ENCODE measurements around the gene CORO2B.

CORO2B gene

DNA sequence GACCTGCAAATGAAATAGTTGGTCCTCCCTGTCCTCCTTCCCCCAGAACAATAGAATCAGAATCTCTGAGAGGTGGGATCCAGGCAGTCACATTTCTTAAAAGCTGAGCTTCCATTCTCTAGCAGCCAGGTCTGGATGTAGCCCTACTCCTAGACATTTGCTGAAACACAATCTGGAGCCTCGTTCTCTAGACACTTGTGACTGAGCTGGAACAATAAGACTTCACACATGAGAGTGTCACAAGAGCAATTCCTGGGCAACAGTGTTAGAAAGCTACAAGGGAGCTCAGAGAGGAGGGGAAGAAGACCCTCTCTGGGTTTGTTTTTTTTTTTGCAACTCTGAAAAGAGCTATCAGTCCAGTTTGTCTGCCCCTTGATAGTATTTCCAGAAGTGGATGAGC lies 14.5 kb downstream of the CORO2B start:
- DNase-seq (ENCODE audit: low spot score), result no peak
- in situ Hi-C loops (cut with MboI; ENCODE audit: low sequenced_read_pairs, unreplicated experiment), result no loop called here
- TF ChIP-seq, protein P1, sequence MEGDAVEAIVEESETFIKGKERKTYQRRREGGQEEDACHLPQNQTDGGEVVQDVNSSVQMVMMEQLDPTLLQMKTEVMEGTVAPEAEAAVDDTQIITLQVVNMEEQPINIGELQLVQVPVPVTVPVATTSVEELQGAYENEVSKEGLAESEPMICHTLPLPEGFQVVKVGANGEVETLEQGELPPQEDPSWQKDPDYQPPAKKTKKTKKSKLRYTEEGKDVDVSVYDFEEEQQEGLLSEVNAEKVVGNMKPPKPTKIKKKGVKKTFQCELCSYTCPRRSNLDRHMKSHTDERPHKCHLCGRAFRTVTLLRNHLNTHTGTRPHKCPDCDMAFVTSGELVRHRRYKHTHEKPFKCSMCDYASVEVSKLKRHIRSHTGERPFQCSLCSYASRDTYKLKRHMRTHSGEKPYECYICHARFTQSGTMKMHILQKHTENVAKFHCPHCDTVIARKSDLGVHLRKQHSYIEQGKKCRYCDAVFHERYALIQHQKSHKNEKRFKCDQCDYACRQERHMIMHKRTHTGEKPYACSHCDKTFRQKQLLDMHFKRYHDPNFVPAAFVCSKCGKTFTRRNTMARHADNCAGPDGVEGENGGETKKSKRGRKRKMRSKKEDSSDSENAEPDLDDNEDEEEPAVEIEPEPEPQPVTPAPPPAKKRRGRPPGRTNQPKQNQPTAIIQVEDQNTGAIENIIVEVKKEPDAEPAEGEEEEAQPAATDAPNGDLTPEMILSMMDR (IDR thresholded peaks at IDR 0.05; ENCODE audit: borderline replicate concordance, control extremely low read depth, extremely low read depth, insufficient read depth, missing control alignments), result no peak

DNA sequence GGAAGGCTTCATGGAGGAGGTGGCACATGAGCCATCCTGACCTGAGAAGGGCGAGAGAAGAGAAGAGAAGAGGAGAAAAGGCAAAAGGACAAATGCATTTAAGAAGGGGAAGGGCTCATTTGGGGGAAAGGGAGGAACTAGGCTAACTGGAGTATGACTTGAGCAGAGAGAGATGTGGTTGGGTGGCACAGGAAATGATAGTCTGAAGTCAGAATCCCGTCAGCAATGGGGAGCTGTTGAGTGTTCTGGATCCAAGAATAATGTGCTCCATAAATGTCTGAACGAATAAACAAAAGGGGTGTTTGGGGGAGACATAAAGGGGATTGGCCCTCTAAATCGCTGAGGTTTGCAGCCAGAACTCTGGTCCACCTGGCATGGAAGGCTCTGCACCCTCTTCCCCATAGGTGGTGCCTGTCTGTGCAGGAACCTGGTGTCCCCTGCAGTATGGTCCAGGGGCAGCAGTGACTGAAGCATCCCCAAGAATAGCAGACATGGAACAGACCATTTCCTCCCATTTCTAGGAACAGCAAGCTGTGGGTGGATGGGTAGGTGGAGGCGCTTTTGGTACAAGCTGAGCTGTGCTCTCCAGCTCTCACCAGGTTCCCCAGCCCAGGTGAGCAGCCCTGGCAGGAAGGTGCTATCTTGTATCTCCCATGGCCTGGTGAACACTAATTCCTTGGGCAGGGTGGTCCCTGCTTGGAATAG lies 15.2 kb downstream of the CORO2B start:
- TF ChIP-seq, protein P1 (IDR thresholded peaks at IDR 0.05; ENCODE audit: borderline replicate concordance, control extremely low read depth, extremely low read depth, insufficient read depth, missing control alignments), result no peak
- in situ Hi-C loops (cut with MboI; ENCODE audit: low sequenced_read_pairs, unreplicated experiment), result no loop called here
- no peak for DNase-seq (ENCODE audit: low spot score)

DNA sequence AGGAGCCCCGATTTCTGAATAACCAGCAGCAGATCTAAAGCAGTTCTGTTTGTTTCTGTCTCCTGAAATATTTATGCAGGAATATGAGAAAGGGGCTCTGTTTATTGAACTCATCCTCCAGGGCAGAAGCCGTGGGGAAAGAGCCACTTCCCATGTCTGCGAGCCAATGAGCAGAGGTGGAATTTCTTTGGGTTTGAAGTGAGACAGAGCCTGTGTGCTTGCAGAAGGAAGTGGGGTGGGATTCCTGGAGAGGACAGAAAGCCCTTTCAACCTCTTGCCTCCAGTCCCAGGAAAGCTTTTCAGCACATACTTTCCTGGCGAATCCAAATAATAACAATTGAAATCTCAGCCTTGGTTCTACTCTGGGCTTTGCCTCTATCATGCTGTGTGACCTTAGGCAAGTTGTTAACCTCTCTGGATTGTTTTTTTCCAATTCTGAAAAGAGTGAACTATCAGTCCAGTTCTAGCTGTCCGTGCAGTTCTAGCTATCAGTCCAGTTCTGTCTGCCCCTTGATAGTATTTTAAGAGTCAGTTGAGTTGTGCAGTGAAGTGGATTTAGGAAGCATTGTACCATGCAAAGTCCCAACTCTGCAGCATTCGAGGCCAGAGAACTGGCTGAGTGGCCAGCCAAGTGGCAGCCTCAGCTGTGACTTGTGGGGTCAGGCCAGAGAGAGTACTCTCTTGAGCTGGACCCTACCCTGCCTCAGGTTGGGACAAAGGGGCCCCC lies 15.9 kb downstream of the CORO2B start:
- in situ Hi-C loops (cut with MboI; ENCODE audit: low sequenced_read_pairs, unreplicated experiment), result no loop called here
- DNase-seq (ENCODE audit: low spot score), result no peak
- TF ChIP-seq, protein P1 (IDR thresholded peaks at IDR 0.05; ENCODE audit: borderline replicate concordance, control extremely low read depth, extremely low read depth, insufficient read depth, missing control alignments), result no peak

DNA sequence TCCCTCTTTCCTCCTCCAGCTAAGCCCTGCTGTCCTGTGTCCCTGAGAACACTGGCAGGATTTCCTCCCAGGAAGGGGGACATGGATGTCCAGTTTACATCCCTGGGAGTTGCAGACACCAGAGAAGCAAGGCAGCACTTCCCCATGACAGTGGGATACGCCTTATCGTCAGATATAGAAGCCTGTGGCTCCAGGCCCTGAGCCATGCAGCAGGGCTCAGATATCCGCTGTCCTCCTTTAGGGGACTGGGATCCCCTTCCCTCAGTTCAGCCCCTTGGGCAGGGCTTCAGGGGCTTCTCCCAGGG lies 16.4 kb downstream of the CORO2B start:
- DNase-seq (ENCODE audit: low spot score), result no peak
- in situ Hi-C loops (cut with MboI; ENCODE audit: low sequenced_read_pairs, unreplicated experiment), result no loop called here
- TF ChIP-seq, protein P1 (IDR thresholded peaks at IDR 0.05; ENCODE audit: borderline replicate concordance, control extremely low read depth, extremely low read depth, insufficient read depth, missing control alignments), result no peak

DNA sequence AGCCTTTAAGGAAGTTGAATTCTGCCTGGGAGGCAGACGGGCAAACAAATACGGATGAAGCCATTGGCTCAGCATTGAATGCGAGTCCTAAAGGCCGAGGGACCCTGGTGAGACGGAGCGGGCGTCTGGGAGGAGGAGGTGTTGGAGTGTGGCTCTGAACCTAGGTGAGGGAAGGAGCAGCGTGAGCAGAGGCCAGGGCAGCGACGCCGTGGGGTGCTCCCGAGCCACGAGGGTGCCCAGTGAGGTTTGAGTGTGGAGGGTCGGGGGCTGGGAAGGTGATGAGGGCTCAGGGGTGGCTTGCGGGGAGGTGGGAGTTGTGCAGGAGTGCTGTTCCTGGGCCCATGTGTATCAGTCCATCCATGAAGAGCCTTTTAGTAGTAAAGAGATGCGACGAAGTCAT lies 17.0 kb downstream of the CORO2B start:
- TF ChIP-seq, protein P1 (IDR thresholded peaks at IDR 0.05; ENCODE audit: borderline replicate concordance, control extremely low read depth, extremely low read depth, insufficient read depth, missing control alignments), result no peak
- in situ Hi-C loops (cut with MboI; ENCODE audit: low sequenced_read_pairs, unreplicated experiment), result no loop called here
- no peak for DNase-seq (ENCODE audit: low spot score)

DNA sequence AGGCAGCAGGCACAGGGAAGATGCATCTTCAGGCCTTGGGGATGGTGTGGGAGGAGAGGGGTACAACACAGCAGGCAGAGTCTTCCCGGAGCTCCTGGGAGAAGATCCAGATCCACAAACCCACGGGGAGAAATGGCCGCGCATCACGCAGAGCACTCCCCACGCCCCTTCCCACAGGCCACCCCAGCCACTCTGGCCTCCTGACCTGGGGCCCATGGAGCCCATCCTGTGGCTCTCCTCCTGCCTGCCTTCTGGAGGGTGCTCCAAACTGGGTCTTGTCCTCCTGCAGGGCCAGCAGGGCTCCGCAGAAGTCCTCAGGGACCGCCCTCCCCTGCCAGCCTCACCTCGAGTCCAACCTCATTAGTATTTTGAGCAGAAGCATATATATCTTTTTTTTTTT lies 17.9 kb downstream of the CORO2B start:
- TF ChIP-seq, protein P1 (IDR thresholded peaks at IDR 0.05; ENCODE audit: borderline replicate concordance, control extremely low read depth, extremely low read depth, insufficient read depth, missing control alignments), result no peak
- no peak for DNase-seq (ENCODE audit: low spot score)
- in situ Hi-C loops (cut with MboI; ENCODE audit: low sequenced_read_pairs, unreplicated experiment), result no loop called here
